ENCODE measurements around the gene SYNJ2. TPM values are rescaled to one million over a fixed set of nuclear protein-coding genes. Genes with fewer than 3 reads are reported as not detected.

SYNJ2 gene, protein sequence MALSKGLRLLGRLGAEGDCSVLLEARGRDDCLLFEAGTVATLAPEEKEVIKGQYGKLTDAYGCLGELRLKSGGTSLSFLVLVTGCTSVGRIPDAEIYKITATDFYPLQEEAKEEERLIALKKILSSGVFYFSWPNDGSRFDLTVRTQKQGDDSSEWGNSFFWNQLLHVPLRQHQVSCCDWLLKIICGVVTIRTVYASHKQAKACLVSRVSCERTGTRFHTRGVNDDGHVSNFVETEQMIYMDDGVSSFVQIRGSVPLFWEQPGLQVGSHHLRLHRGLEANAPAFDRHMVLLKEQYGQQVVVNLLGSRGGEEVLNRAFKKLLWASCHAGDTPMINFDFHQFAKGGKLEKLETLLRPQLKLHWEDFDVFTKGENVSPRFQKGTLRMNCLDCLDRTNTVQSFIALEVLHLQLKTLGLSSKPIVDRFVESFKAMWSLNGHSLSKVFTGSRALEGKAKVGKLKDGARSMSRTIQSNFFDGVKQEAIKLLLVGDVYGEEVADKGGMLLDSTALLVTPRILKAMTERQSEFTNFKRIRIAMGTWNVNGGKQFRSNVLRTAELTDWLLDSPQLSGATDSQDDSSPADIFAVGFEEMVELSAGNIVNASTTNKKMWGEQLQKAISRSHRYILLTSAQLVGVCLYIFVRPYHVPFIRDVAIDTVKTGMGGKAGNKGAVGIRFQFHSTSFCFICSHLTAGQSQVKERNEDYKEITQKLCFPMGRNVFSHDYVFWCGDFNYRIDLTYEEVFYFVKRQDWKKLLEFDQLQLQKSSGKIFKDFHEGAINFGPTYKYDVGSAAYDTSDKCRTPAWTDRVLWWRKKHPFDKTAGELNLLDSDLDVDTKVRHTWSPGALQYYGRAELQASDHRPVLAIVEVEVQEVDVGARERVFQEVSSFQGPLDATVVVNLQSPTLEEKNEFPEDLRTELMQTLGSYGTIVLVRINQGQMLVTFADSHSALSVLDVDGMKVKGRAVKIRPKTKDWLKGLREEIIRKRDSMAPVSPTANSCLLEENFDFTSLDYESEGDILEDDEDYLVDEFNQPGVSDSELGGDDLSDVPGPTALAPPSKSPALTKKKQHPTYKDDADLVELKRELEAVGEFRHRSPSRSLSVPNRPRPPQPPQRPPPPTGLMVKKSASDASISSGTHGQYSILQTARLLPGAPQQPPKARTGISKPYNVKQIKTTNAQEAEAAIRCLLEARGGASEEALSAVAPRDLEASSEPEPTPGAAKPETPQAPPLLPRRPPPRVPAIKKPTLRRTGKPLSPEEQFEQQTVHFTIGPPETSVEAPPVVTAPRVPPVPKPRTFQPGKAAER (N-terminal part only)
- total RNA-seq (2014; rRNA removed; shearing (Covaris generic)) = 25.3 and 28.6 TPM in 2 replicates
- polyA plus RNA-seq (2016; fragmentation: Nextera tagmentation; extraction: Ambion mirVana) = 17.6 and 20.5 TPM in 2 replicates

DNA sequence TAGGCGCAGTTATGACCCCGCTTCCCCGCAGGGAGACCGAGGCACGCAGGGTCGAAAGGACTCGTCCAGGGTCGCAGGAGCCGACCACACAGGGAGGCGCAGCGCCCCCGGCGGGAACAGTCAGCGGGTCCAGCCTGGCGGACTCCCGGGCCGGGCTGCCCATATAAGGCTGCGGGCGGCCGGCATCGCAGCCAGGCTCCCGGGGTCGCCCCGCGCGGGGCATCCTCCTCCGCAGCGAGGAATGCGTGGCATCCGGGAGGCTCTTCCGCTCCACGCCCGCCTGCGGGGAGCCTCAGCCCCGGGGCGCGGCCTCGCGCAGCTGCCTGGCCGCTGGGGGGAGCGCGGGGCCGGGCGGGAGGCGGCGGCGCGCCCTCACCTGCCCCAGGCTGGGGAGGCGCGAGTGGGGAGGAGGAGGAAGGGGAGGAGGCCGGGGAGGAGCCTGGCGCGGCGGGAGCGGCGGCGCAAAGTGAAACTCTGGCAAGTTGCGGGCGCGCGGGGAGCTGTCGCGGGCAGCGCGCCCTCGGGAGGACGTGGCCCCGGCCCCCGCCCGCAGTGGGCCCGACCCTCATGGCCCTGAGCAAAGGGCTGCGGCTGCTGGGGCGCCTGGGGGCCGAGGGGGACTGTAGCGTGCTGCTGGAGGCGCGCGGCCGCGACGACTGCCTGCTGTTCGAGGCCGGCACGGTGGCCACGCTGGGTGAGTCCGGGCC lies at the start of gene SYNJ2:
Gene SYNJ2, plus strand, starts transcription at position 469 of the 707 bp plus-strand sequence. Its CDS starts 99 bp downstream, at position 568.
- in situ Hi-C loops (cut with MboI) = no loop called here

DNA sequence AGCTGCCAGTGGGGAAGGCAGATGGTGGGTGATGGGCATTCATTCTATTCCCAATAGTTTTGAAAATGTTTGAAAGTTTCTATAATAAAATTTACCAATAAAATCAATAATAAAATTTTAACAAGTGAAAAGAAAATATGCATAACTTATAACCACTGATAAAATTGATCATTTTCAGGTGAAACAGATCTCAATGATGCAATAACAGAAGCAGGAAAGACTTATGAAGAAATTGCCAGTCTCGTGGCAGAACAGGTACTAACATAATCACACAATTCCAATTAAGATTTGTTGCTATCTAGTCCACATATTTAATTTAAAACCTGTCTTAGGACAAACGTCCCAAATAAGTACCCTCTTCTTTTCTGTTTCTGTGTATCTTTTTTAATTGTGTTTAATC lies 45.9 kb upstream of the SYNJ2 start:
- H3F3A ChIP-seq (ENCODE audit: insufficient read depth) = peaks cover 39% of the 10 kb centered on the region; the same call in 1 of the 2 replicates
- no peaks in the 10 kb centered on the region for H4K20me1 ChIP-seq (ENCODE audit: insufficient read depth)
- 61 to 79% methylated on average over 2 of the region's 2 CpGs for WGBS, 2 experiments (ENCODE audit: low coverage in 1 of 2, low lambda C conversion rate in 2 of 2, missing lambda C conversion rate in 2 of 2)
- no peak overlapping the region for H3K4me3 ChIP-seq
- H3K4me1 ChIP-seq (ENCODE audit: insufficient read depth) = no peaks in the 10 kb centered on the region
- DNase-seq = no peak
- H3K9ac ChIP-seq = no peak overlapping the region
- H3K27ac ChIP-seq = no peak overlapping the region
- no peaks in the 10 kb centered on the region for H3K9me2 ChIP-seq (ENCODE audit: insufficient read depth)
- H3K36me3 ChIP-seq (ENCODE audit: low read depth) = peaks cover 96% of the 10 kb centered on the region
- no peak overlapping the region for H2AFZ ChIP-seq
- in situ Hi-C loops (cut with MboI) = no loop called here
- H3K27me3 ChIP-seq (replicated peaks; ENCODE audit: insufficient read depth) = no peaks in the 10 kb centered on the region
- no peak overlapping the region for H3K4me2 ChIP-seq (ENCODE audit: unreplicated experiment)
- TF ChIP-seq EZH2phosphoT487 (IDR thresholded peaks at IDR 0.05; ENCODE audit: insufficient read depth, low read depth) = no peak
- no peak for TF ChIP-seq EZH2 (IDR thresholded peaks at IDR 0.05; ENCODE audit: insufficient read depth, poor library complexity, severe bottlenecking)
- H3K79me2 ChIP-seq (ENCODE audit: insufficient read depth) = peaks cover 11% of the 10 kb centered on the region; the same call in 1 of the 2 replicates
- no peaks in the 10 kb centered on the region for H3K9me3 ChIP-seq (ENCODE audit: low read depth)

More for the DNA sequence above, at the start of gene SYNJ2:
- Histone ChIP-seq H3K9me2 (ENCODE audit: insufficient read depth) (no peaks in the 10 kb centered on the region), H3K79me2 (ENCODE audit: insufficient read depth) (peaks cover 44% of the 10 kb centered on the region), H4K20me1 (ENCODE audit: insufficient read depth) (no peaks in the 10 kb centered on the region), H3K27ac (peak within 1 kb of the TSS; percentile 49; the same call in 1 of the 2 replicates), H3K4me1 (ENCODE audit: insufficient read depth) (peaks cover 17% of the 10 kb centered on the region), H3K9me3 (ENCODE audit: low read depth) (no peaks in the 10 kb centered on the region), H2AFZ (peak within 1 kb of the TSS; percentile 60), H3F3A (ENCODE audit: insufficient read depth) (peaks cover 31% of the 10 kb centered on the region), H3K9ac (peak within 1 kb of the TSS; percentile 89), H3K4me3 (peak within 1 kb of the TSS; percentile 96), H3K36me3 (ENCODE audit: low read depth) (no peaks in the 10 kb centered on the region), H3K4me2 (ENCODE audit: unreplicated experiment) (peak within 1 kb of the TSS; percentile 99), H3K27me3 (replicated peaks; ENCODE audit: insufficient read depth) (no peaks in the 10 kb centered on the region)
- 2 to 3% methylated on average over 33 to 67 of the region's 86 CpGs for WGBS, 2 experiments (ENCODE audit: low coverage in 1 of 2, low lambda C conversion rate in 2 of 2, missing lambda C conversion rate in 2 of 2)
- DNase-seq = peak; percentile 88
- no peak for TF ChIP-seq EZH2phosphoT487 (IDR thresholded peaks at IDR 0.05; ENCODE audit: insufficient read depth, low read depth)
- TF ChIP-seq EZH2 (IDR thresholded peaks at IDR 0.05; ENCODE audit: insufficient read depth, poor library complexity, severe bottlenecking) = no peak

DNA sequence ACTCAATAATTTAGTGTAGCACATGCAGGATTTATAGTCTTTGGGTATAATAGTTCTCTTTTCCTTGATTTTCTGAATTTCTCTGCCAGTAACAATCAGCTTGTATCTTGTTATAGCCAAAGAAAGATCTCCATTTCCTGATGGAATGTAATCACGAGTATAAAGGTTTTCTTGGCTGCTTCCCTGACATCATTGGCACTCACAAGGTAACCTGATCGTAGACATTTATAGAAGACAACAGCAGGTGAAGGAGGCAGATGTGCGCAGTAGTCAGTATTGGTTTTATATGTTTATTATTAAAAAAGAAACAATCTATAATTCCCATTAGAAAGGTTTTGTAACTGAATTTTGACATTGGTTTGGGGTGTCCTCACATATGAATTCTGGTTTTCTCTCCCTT lies 44.3 kb upstream of the SYNJ2 start:
- no peak overlapping the region for H3K9ac ChIP-seq
- H2AFZ ChIP-seq = no peak overlapping the region
- WGBS, 2 experiments (ENCODE audit: low coverage in 1 of 2, low lambda C conversion rate in 2 of 2, missing lambda C conversion rate in 2 of 2) = 83 to 87% methylated on average over 3 of the region's 3 CpGs
- no peak overlapping the region for H3K27ac ChIP-seq
- 0 out of 2 replicates have a peak, but pooled peaks cover 7% of the 10 kb centered on the region for H3K79me2 ChIP-seq (ENCODE audit: insufficient read depth)
- H3K36me3 ChIP-seq (ENCODE audit: low read depth) = peaks cover 93% of the 10 kb centered on the region
- peaks cover 44% of the 10 kb centered on the region; the same call in 1 of the 2 replicates for H3F3A ChIP-seq (ENCODE audit: insufficient read depth)
- no peaks in the 10 kb centered on the region for H3K27me3 ChIP-seq (replicated peaks; ENCODE audit: insufficient read depth)
- TF ChIP-seq EZH2 (IDR thresholded peaks at IDR 0.05; ENCODE audit: insufficient read depth, poor library complexity, severe bottlenecking) (no peak), EZH2phosphoT487 (IDR thresholded peaks at IDR 0.05; ENCODE audit: insufficient read depth, low read depth) (no peak)
- DNase-seq = no peak
- H3K4me1 ChIP-seq (ENCODE audit: insufficient read depth) = no peaks in the 10 kb centered on the region
- H3K4me3 ChIP-seq = no peak overlapping the region
- in situ Hi-C loops (cut with MboI) = no loop called here
- H4K20me1 ChIP-seq (ENCODE audit: insufficient read depth) = no peaks in the 10 kb centered on the region
- H3K9me2 ChIP-seq (ENCODE audit: insufficient read depth) = no peaks in the 10 kb centered on the region
- no peaks in the 10 kb centered on the region for H3K9me3 ChIP-seq (ENCODE audit: low read depth)
- no peak overlapping the region for H3K4me2 ChIP-seq (ENCODE audit: unreplicated experiment)
